ENCODE results near the gene LINGO1. TPM values are rescaled to one million over a fixed set of nuclear protein-coding genes. Genes with fewer than 3 reads are reported as not detected.

Gene LINGO1
- total RNA-seq, 2 experiments from 2014 or later: not detected

DNA sequence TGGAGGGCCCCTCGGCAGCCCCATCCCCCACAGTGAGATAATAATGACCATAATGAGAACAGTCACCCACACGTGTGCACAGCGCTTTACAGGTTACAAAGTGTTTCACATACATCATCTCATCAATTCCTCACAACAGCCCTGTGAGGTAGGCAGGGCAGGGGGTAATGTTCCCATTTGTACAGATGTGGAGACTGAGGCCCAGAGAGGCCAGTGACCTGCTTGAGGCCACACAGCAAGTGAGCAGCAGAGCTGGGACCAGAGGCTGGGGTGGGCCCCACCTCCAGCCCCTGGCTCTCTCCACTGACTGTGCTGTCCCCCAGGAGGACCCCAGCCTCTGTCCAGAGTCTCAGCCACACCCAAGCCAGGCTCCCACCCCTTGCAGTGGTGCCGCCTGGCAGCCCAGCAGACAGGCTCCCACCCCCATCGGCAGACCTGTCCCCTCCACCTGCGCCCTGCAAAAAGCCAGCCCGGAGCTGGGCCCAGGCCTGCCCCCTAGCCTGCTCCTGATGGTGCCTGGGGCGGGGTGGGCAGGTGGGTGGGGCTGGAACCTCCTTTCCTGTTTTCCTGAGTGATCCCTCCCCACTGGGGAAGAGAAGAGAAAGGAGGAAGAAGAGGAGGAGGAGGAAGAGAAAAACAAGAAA is 19.6 kb downstream of the LINGO1 start:
- Mint-ChIP-seq H3K36me3 (ENCODE audit: low read depth) (no peaks in the 10 kb centered on the region), H3K4me3 (no peak overlapping the region), H3K27me3 (no peaks in the 10 kb centered on the region), H3K9me3 (no peaks in the 10 kb centered on the region), H3K4me1 (ENCODE audit: low read depth) (no peaks in the 10 kb centered on the region), H3K27ac (no peak overlapping the region)
- DNase-seq (no peak), ATAC-seq (no peak)
- TF ChIP-seq, protein P1, sequence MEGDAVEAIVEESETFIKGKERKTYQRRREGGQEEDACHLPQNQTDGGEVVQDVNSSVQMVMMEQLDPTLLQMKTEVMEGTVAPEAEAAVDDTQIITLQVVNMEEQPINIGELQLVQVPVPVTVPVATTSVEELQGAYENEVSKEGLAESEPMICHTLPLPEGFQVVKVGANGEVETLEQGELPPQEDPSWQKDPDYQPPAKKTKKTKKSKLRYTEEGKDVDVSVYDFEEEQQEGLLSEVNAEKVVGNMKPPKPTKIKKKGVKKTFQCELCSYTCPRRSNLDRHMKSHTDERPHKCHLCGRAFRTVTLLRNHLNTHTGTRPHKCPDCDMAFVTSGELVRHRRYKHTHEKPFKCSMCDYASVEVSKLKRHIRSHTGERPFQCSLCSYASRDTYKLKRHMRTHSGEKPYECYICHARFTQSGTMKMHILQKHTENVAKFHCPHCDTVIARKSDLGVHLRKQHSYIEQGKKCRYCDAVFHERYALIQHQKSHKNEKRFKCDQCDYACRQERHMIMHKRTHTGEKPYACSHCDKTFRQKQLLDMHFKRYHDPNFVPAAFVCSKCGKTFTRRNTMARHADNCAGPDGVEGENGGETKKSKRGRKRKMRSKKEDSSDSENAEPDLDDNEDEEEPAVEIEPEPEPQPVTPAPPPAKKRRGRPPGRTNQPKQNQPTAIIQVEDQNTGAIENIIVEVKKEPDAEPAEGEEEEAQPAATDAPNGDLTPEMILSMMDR (IDR thresholded peaks at IDR 0.05): no peak
- CTCF ChIA-PET: no interaction called here
- POLR2A ChIA-PET: no interaction called here
- intact Hi-C loops (cut with micrococcal nuclease): no loop called here

DNA sequence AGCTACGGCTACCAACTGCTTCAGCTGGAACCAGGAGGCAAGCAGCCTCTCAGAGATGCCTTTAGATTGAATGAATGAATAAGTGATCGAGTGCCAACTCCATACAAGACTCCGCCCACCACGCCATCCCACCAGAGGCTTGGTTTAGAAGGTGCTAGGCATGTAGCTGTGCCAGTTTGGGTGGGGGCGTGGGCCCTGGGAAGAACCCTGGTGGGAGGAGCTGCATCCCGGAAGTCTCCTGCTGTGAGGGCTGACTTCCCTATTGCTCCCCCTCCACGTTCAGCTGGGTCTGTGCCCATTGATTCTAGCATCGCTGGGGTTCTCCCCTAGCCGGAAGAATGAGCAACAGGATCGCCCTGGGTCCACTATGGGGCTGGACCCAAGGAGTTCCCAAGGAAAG is 20.9 kb downstream of the LINGO1 start:
- no peaks in the 10 kb centered on the region for H3K9me3 Mint-ChIP-seq
- H3K4me3 Mint-ChIP-seq: no peak overlapping the region
- ChIA-PET POLR2A (no interaction called here), CTCF (interaction anchor here (1.3 kb wide), 1 partner anchor 21 kb away, joined by 3 read pairs; the partner anchor contains the start of gene LINGO1)
- H3K36me3 Mint-ChIP-seq (ENCODE audit: low read depth): no peaks in the 10 kb centered on the region
- intact Hi-C loops (cut with micrococcal nuclease): no loop called here
- TF ChIP-seq, protein P1 (IDR thresholded peaks at IDR 0.05): no peak
- DNase-seq (no peak), ATAC-seq (no peak)
- no peaks in the 10 kb centered on the region for H3K4me1 Mint-ChIP-seq (ENCODE audit: low read depth)
- H3K27ac Mint-ChIP-seq: no peak overlapping the region
- no peaks in the 10 kb centered on the region for H3K27me3 Mint-ChIP-seq

DNA sequence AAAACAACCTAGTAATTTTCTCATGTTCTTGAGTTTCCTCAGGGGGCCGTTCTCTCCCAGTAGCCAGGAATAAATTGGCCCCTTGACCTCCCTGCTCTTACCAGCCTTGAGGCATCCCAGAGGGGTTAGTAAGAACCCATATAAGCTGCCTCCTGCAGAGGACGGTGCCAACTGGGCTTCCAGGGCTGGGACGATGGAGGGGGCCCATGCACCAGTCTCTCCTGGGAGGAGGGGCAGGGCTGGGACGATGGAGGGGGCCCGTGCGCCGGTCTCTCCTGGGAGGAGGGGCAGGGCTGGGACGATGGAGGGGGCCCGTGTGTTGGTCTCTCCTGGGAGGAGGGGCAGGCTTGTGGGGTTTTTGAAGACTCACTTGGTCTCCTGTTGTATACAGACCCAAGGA is 22.0 kb downstream of the LINGO1 start:
- TF ChIP-seq, protein P1 (IDR thresholded peaks at IDR 0.05): no peak
- Mint-ChIP-seq H3K27me3 (no peaks in the 10 kb centered on the region), H3K9me3 (no peaks in the 10 kb centered on the region), H3K36me3 (ENCODE audit: low read depth) (no peaks in the 10 kb centered on the region), H3K4me3 (no peak overlapping the region), H3K4me1 (ENCODE audit: low read depth) (no peaks in the 10 kb centered on the region), H3K27ac (no peak overlapping the region)
- ChIA-PET CTCF (interaction anchor here (1.3 kb wide), 1 partner anchor 22 kb away, joined by 3 read pairs; the partner anchor contains the start of gene LINGO1), POLR2A (no interaction called here)
- ATAC-seq: no peak
- DNase-seq: no peak
- intact Hi-C loops (cut with micrococcal nuclease): no loop called here

DNA sequence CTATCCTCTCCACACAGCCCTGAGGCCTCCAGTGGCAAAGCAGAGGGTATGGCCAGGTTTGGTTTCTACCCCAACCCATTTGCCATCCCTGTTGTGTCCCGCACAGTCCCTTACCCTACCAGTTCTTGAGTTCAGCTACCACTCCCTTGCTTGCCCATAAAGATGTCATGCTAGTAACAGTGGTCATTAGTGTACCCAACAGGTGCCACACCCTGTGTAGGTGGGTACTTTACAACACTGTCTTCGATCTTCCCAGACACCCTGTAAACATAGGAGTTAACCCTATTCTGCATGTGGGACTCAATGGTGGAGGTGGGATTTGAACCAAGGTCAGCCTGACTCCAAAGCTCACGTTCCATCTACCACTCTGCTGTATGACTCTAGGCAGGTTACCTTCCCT is 23.2 kb downstream of the LINGO1 start:
- H3K4me1 Mint-ChIP-seq (ENCODE audit: low read depth): peaks cover 5% of the 10 kb centered on the region
- H3K36me3 Mint-ChIP-seq (ENCODE audit: low read depth): no peaks in the 10 kb centered on the region
- ChIA-PET CTCF (interaction anchor here (1.7 kb wide), 1 partner anchor 9 kb away, joined by 5 read pairs; no protein-coding TSS in a partner anchor), POLR2A (no interaction called here)
- no peak for ATAC-seq
- no peaks in the 10 kb centered on the region for H3K9me3 Mint-ChIP-seq
- intact Hi-C loops (cut with micrococcal nuclease): no loop called here
- peaks cover 6% of the 10 kb centered on the region for H3K27me3 Mint-ChIP-seq
- H3K27ac Mint-ChIP-seq: no peak overlapping the region
- no peak overlapping the region for H3K4me3 Mint-ChIP-seq
- TF ChIP-seq, protein P1 (IDR thresholded peaks at IDR 0.05): no peak
- no peak for DNase-seq

DNA sequence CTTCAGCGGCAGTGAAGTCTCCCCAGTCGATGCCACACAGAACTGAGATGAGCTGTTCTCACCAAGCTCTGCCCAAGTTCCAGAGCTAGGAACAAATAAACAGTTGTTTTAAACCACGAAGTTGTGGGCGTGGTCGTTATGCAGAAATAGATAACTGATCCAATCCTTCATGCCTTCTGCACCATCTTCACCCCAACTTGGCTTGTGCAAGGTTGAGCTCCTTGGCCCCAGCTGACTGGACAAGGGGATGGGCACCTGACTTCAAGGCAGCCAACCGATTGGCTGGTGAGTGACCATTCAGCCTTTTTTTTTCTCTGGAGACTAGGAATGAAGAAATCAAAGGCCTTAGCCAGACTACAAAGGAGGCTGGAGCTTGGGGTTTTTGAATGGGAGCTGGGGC is 23.9 kb downstream of the LINGO1 start:
- no peaks in the 10 kb centered on the region for H3K36me3 Mint-ChIP-seq (ENCODE audit: low read depth)
- H3K27me3 Mint-ChIP-seq: peaks cover 7% of the 10 kb centered on the region
- H3K27ac Mint-ChIP-seq: no peak overlapping the region
- ChIA-PET CTCF (interaction anchor here (1.7 kb wide), 1 partner anchor 9 kb away, joined by 5 read pairs; no protein-coding TSS in a partner anchor), POLR2A (no interaction called here)
- H3K9me3 Mint-ChIP-seq: no peaks in the 10 kb centered on the region
- intact Hi-C loops (cut with micrococcal nuclease): no loop called here
- ATAC-seq: no peak
- TF ChIP-seq, protein P1 (IDR thresholded peaks at IDR 0.05): no peak
- peaks cover 6% of the 10 kb centered on the region for H3K4me1 Mint-ChIP-seq (ENCODE audit: low read depth)
- no peak for DNase-seq
- H3K4me3 Mint-ChIP-seq: no peak overlapping the region

Measured in activated CD8-positive, alpha-beta T cell treated with anti-CD3 and anti-CD28 coated beads for 36 hours (primary cell).